Peyer's patch (tissue), 4 donors: Measurements from ENCODE around the gene SOX6.

Experiments
- POLR2A ChIP-seq, 2 donors: fragments of 450-650 bp; IDR thresholded peaks; one replicate each; pipeline ENCODE4 v1.5.1; 2017; ENCODE audit warnings: antibody characterized with exemption in 2 of 2, mild to moderate bottlenecking in 2 of 2, moderate library complexity in 2 of 2
- TF ChIP-seq, protein P1 (sequence below), 6 experiments: fragments of 450-650 bp in 4 of 6; fragments of 200-600 bp in 2 of 6; sonication (generic) in 1 of 6; IDR thresholded peaks; one replicate each; pipeline ENCODE4 v1.5.1; 2017 to 2019; ENCODE audit warnings: antibody characterized with exemption in 6 of 6, mild to moderate bottlenecking in 3 of 6, moderate library complexity in 1 of 6

DNA sequence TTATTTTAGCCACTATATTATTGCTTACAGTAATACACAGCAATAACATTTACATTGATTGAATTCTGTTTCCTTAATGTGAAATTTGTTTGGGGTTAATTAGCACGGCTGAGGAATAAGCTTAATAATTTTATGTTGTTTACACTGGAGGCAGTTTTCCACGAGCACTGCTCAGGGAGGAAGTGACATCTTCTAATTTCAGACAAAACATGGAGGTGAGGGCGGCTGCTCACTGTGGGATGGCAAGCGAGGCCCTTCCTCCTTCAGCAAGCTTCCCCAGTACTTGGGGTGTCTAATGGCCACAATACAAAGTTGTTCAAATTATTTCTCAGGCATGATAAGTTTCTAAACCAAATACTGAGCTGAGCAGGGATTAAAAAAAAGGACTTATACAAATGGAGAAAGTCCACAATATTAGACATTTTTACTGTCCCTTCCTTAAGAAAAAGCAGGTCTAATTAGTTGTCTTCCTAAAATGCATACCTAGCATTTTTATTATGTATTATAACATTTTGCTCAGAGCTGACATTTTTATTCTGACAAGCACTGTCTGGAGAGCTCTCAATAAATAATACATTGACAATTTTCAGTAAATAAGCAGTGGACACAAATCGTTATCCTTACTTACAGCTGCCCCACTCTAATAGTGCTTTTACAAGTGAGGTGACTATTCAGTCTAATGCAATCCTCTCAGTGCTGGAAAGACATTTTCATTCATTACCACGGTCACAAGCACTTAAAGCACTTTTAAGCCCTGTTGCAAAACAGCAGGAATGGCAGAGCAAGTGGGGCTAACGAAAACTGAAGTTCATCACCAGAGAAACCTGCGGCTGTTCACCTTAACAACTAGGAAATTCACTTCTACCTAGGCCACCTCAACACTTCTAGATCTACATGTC is 56.2 kb downstream of the SOX6 start:
- TF ChIP-seq, protein P1, sequence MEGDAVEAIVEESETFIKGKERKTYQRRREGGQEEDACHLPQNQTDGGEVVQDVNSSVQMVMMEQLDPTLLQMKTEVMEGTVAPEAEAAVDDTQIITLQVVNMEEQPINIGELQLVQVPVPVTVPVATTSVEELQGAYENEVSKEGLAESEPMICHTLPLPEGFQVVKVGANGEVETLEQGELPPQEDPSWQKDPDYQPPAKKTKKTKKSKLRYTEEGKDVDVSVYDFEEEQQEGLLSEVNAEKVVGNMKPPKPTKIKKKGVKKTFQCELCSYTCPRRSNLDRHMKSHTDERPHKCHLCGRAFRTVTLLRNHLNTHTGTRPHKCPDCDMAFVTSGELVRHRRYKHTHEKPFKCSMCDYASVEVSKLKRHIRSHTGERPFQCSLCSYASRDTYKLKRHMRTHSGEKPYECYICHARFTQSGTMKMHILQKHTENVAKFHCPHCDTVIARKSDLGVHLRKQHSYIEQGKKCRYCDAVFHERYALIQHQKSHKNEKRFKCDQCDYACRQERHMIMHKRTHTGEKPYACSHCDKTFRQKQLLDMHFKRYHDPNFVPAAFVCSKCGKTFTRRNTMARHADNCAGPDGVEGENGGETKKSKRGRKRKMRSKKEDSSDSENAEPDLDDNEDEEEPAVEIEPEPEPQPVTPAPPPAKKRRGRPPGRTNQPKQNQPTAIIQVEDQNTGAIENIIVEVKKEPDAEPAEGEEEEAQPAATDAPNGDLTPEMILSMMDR (IDR thresholded peaks at IDR 0.05), result no peak
- TF ChIP-seq POLR2A (IDR thresholded peaks at IDR 0.05), result no peak
